GM11168 (cell line): ENCODE measurements around the gene LDLRAD3.
"Not testable (repeated sequence)": the region's sequence is repeated elsewhere in the genome, so short reads cannot be mapped to it uniquely, and the experiment has no call there.

ENCODE experiments used
- in situ Hi-C: fragments of 300-500 bp; cut with MboI; formaldehyde crosslinking; loops from one replicate; pipeline ENCODE4 v1.12.0; 2022; ENCODE audit warnings: low sequenced_read_pairs; ENCODE audit not compliant: unreplicated experiment

The LDLRAD3 gene

DNA sequence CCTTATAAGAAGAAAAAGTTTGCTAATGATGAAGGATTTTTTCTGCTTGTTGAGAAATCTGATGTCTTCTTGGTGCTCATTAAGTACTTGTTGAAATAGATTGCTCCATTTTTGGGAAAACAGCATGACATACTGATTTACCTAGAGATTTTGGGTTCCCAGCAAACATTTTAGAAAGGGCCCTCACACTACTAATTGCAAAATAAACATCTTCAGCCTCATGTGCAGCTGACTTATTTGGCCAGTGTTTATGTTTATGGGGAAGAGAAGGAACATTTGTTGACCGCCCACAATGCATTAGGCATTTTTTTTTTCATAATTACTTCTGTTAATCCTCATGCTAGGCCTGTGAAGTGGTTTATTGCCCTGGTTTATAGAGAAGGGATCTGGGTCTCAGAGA is 40.1 kb downstream of the LDLRAD3 start:
- in situ Hi-C loops = no loop called here

- in situ Hi-C loops = no loop called here
Observed at GRCh38 chr11:35986947-35987346, 43.1 kb downstream of the LDLRAD3 start.

GRCh38 chr11:35990170-35990569 is 46.3 kb downstream of the LDLRAD3 start:
- in situ Hi-C loops = no loop called here

DNA sequence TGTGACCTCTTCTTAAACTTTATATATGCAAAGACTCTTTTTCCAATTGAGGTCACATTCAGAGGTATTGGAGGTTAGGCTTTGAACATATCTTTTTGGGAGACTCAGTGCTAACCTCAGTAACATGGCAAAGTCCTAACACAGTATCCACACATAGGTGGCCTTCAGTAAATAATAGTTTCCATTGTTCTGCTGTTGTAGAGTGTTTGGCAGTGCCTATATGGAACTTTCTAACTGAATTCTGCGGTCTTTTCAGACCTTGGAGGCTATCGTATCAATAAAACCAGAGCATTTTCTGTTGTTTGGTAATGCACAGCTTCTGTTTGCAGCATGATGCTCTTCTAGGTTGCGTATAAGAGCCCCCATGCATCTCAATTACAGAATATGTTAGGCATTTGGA is 47.0 kb downstream of the LDLRAD3 start:
- in situ Hi-C loops = no loop called here

DNA sequence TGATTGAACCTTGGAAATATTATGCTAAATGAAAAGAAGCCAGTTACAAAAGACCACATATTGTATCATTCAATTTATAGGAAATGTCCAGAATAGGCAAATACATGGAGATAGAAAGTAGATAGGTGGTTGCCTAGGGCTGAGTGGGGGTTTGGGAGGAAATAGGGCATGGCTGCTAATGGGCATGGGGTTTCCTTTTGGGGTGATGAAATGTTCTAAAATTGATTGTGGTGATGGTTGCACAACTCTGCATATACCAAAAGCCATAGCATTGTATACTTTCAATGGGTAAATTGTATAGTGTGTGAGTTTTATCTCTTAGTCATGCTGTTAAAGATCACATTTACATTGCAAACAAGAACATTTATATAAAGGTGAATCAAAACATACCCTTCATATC is 48.7 kb downstream of the LDLRAD3 start:
- in situ Hi-C loops = no loop called here

DNA sequence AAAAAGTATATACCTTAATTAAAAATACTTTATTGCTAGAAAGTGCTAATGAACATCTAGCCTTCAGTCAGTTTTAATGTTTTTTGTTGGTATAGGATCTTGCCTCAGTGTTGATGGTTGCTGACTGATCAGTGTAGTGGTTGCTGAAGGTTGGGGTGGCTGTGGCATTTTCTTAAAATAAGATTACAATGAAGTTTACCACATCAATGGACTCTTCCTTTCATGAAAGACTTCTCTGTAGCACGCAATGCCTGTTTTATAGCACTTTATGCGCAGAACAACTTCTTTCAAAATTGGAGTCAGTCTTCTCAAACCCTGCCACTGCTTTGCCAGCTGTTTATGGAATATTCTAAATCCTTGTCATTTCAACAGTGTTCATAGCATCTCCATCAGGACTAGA is 50.6 kb downstream of the LDLRAD3 start:
- in situ Hi-C loops = no loop called here

- in situ Hi-C loops = no loop called here
Observed at GRCh38 chr11:35995681-35996271, 51.9 kb downstream of the LDLRAD3 start.

DNA sequence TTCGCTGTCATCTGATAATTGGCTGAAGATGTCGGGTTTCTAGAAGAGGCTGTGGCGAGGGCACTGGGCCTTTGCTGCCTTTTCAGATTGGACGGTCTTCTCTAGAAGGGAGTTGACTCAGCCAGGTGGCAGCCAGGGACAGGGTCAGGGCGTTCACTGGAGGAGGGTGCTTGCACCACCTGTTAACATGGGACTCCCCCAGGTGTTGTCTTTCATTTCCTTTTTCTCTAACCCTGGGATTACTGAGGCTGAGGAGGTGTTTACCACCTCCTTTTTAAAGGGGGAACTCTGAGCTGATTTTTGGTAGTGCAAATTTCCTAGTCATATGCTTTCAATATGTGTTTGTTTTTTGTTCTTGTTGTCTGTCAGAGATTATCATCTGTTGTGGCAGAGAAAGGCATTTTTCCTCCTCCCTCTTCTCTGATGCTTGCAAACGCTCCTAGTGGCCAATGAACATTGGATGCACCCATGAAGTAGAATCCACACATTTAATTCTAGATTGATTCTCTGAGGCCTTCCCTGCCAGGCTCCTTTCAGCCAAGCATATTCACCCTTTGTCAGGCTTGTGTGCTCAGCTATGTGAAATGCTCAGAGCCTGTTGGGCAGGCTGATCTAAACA is 54.1 kb downstream of the LDLRAD3 start:
- in situ Hi-C loops = no loop called here

DNA sequence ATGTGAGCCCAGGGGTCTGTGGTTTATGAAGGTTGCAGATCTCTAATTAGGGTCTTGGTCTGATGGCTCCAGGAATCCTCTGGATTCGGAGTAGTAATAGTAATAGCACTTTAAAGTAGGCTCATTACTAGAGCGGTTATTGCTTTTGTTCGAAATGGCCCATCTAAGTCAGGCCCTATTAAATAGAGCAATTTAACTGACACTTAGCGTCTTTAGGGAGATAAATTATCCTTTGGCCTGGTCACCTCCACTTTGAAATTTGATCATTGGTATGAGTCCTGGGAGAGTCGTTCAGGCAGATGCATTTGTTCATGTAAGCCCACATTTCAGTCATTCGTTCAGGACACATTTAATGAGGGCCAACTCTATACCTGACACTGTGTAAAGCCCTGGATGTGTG is 54.8 kb downstream of the LDLRAD3 start:
- in situ Hi-C loops = no loop called here

DNA sequence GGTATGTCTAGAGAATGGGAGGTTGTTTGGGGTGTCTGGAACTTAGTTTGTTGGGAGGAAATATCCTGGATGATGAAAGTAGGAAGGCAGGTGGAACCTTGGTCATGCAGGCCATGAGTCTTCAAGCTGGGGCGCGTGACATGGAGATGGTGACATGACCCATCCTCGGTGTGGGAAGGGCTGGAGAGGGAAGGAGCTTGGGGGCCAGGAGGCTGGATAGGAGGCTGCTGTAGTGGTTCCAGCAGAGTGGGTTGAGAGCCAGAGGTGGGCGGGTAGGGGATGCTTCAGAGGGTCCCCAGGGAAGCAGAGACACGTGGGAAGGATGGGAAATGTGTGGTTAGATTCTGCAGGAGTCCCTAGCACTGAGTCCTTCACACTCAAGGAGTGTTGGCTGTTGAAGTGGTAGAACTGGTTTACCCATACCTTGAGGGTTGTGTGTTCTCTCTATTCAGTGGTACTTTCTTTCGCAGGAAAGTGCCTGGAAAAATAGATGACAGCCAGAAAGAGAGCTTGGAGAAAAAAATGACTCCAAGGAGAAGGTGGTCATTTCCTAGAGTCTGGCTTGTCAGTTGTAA is 56.8 kb downstream of the LDLRAD3 start:
- in situ Hi-C loops = no loop called here

GRCh38 chr11:36002196-36002595 is 58.3 kb downstream of the LDLRAD3 start:
- in situ Hi-C loops = no loop called here

- in situ Hi-C loops = no loop called here
Observed at GRCh38 chr11:36002796-36003195, 58.9 kb downstream of the LDLRAD3 start.

GRCh38 chr11:36006556-36006955 is 62.7 kb downstream of the LDLRAD3 start:
- in situ Hi-C loops = no loop called here

DNA sequence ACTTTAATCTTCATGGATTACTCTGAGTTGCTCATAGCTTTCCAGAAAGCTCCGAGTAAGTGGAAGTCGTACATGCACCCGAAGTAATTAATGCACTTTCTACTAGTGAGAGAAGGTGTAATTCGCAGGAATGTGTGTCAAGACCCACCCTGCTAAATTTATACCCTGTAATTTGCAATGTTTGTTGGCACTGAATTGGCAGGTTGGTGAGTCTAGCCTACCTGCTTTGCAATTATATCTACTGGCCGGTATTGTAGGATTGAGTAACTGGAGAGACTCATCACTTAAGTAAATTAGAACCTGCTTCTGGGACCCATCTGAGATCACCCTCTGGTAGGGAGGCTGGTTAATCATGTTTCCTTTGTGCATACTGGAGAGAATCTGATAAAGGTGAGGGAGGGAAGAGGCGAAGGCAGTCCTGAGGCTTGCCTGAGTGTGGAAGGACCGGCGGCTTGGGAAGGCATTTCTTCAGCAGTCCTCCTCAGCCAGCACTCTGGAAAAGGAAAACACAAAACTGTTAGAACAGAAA is 63.3 kb downstream of the LDLRAD3 start:
- in situ Hi-C loops = no loop called here

- in situ Hi-C loops = no loop called here
Observed at GRCh38 chr11:36008584-36008983, 64.7 kb downstream of the LDLRAD3 start.

- in situ Hi-C loops = no loop called here
Observed at GRCh38 chr11:36009473-36009872, 65.6 kb downstream of the LDLRAD3 start.

- in situ Hi-C loops = no loop called here
Observed at GRCh38 chr11:36010010-36010740, 66.3 kb downstream of the LDLRAD3 start.

GRCh38 chr11:36011574-36011973 is 67.7 kb downstream of the LDLRAD3 start:
- in situ Hi-C loops = no loop called here

- in situ Hi-C loops = no loop called here
Observed at GRCh38 chr11:36012455-36012854, 68.6 kb downstream of the LDLRAD3 start.

DNA sequence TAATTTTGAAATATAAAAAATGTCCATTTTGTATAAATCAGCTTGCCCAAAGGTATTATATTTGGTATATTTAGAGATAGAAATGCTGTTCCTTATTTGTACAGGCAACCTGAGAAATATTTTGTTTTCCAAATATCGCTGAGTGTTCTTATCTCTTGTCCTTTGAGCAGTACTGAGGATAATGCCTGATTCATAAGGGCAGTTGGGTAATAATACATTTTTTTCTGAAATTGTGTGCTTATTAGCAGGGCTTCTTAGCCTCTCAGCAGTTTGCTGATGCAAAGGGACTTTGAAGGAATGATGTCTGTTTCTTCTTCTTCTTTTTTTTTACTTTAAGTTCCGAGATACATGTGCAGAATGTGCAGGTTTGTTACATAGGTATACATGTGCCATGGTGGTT is 69.1 kb downstream of the LDLRAD3 start:
- in situ Hi-C loops = no loop called here

- in situ Hi-C loops = not testable (repeated sequence)
Observed at GRCh38 chr11:36013446-36013845, 69.6 kb downstream of the LDLRAD3 start.
